ENCODE data around the gene RNF213. TPM values are rescaled to one million over a fixed set of nuclear protein-coding genes. Genes with fewer than 3 reads are reported as not detected.

Gene RNF213
- total RNA-seq, 1 experiment from 2014 or later: 70.5 TPM

DNA sequence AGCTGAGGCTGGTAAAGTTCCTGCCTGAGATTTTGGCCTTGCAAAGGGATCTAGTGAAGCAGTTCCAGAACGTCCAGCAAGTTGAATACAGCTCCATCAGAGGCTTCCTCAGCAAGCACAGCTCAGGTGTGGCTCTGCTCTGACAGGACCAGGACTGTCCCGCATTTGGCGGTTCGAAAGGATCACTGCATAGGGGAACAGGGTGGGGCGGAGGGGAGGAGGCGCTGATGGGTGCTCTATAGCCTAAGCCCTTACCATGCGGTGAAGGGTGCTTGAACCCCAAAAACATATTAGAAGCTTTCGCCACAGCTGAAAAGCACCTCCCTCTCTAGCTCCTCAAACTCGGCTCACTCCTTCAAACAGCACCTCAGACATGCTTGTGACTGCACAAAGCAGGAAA lies 124.4 kb downstream of the RNF213 start:
- Mint-ChIP-seq H3K4me3 (no peak overlapping the region), H3K27ac (no peak overlapping the region), H3K36me3 (peaks cover 71% of the 10 kb centered on the region), H3K4me1 (no peaks in the 10 kb centered on the region), H3K9me3 (no peaks in the 10 kb centered on the region), H3K27me3 (ENCODE audit: low read depth) (no peaks in the 10 kb centered on the region)
- TF ChIP-seq ZBTB21 (CRISPR knock-in tag; IDR thresholded peaks at IDR 0.05; ENCODE audit: borderline replicate concordance) (no peak), RELA (CRISPR knock-in tag; IDR thresholded peaks at IDR 0.05; ENCODE audit: borderline replicate concordance) (no peak), ELF4 (CRISPR knock-in tag; IDR thresholded peaks at IDR 0.05; ENCODE audit: low read depth) (no peak), FOXJ3 (CRISPR knock-in tag; IDR thresholded peaks at IDR 0.05; ENCODE audit: borderline replicate concordance) (no peak), JAZF1 (CRISPR knock-in tag; IDR thresholded peaks at IDR 0.05) (no peak), NR2C2 (CRISPR knock-in tag; IDR thresholded peaks at IDR 0.05) (no peak)
- TF ChIP-seq, protein P1, sequence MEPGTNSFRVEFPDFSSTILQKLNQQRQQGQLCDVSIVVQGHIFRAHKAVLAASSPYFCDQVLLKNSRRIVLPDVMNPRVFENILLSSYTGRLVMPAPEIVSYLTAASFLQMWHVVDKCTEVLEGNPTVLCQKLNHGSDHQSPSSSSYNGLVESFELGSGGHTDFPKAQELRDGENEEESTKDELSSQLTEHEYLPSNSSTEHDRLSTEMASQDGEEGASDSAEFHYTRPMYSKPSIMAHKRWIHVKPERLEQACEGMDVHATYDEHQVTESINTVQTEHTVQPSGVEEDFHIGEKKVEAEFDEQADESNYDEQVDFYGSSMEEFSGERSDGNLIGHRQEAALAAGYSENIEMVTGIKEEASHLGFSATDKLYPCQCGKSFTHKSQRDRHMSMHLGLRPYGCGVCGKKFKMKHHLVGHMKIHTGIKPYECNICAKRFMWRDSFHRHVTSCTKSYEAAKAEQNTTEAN (CRISPR knock-in tag; IDR thresholded peaks at IDR 0.05): no peak
- TF ChIP-seq, protein P2, sequence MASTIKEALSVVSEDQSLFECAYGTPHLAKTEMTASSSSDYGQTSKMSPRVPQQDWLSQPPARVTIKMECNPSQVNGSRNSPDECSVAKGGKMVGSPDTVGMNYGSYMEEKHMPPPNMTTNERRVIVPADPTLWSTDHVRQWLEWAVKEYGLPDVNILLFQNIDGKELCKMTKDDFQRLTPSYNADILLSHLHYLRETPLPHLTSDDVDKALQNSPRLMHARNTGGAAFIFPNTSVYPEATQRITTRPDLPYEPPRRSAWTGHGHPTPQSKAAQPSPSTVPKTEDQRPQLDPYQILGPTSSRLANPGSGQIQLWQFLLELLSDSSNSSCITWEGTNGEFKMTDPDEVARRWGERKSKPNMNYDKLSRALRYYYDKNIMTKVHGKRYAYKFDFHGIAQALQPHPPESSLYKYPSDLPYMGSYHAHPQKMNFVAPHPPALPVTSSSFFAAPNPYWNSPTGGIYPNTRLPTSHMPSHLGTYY (CRISPR knock-in tag; IDR thresholded peaks at IDR 0.05): no peak
- TF ChIP-seq, protein P3, sequence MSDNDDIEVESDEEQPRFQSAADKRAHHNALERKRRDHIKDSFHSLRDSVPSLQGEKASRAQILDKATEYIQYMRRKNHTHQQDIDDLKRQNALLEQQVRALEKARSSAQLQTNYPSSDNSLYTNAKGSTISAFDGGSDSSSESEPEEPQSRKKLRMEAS (CRISPR knock-in tag; IDR thresholded peaks at IDR 0.05): no peak
- TF ChIP-seq, protein P4, sequence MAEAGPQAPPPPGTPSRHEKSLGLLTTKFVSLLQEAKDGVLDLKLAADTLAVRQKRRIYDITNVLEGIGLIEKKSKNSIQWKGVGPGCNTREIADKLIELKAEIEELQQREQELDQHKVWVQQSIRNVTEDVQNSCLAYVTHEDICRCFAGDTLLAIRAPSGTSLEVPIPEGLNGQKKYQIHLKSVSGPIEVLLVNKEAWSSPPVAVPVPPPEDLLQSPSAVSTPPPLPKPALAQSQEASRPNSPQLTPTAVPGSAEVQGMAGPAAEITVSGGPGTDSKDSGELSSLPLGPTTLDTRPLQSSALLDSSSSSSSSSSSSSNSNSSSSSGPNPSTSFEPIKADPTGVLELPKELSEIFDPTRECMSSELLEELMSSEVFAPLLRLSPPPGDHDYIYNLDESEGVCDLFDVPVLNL (CRISPR knock-in tag; IDR thresholded peaks at IDR 0.05; ENCODE audit: borderline replicate concordance, low read depth): no peak
- TF ChIP-seq, protein P5, sequence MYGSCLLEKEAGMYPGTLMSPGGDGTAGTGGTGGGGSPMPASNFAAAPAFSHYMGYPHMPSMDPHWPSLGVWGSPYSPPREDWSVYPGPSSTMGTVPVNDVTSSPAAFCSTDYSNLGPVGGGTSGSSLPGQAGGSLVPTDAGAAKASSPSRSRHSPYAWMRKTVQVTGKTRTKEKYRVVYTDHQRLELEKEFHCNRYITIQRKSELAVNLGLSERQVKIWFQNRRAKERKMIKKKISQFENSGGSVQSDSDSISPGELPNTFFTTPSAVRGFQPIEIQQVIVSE (CRISPR knock-in tag; IDR thresholded peaks at IDR 0.05; ENCODE audit: borderline replicate concordance): no peak
- TF ChIP-seq, protein P6, sequence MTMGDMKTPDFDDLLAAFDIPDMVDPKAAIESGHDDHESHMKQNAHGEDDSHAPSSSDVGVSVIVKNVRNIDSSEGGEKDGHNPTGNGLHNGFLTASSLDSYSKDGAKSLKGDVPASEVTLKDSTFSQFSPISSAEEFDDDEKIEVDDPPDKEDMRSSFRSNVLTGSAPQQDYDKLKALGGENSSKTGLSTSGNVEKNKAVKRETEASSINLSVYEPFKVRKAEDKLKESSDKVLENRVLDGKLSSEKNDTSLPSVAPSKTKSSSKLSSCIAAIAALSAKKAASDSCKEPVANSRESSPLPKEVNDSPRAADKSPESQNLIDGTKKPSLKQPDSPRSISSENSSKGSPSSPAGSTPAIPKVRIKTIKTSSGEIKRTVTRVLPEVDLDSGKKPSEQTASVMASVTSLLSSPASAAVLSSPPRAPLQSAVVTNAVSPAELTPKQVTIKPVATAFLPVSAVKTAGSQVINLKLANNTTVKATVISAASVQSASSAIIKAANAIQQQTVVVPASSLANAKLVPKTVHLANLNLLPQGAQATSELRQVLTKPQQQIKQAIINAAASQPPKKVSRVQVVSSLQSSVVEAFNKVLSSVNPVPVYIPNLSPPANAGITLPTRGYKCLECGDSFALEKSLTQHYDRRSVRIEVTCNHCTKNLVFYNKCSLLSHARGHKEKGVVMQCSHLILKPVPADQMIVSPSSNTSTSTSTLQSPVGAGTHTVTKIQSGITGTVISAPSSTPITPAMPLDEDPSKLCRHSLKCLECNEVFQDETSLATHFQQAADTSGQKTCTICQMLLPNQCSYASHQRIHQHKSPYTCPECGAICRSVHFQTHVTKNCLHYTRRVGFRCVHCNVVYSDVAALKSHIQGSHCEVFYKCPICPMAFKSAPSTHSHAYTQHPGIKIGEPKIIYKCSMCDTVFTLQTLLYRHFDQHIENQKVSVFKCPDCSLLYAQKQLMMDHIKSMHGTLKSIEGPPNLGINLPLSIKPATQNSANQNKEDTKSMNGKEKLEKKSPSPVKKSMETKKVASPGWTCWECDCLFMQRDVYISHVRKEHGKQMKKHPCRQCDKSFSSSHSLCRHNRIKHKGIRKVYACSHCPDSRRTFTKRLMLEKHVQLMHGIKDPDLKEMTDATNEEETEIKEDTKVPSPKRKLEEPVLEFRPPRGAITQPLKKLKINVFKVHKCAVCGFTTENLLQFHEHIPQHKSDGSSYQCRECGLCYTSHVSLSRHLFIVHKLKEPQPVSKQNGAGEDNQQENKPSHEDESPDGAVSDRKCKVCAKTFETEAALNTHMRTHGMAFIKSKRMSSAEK (CRISPR knock-in tag; IDR thresholded peaks at IDR 0.05; ENCODE audit: borderline replicate concordance): no peak
- TF ChIP-seq, protein P7, sequence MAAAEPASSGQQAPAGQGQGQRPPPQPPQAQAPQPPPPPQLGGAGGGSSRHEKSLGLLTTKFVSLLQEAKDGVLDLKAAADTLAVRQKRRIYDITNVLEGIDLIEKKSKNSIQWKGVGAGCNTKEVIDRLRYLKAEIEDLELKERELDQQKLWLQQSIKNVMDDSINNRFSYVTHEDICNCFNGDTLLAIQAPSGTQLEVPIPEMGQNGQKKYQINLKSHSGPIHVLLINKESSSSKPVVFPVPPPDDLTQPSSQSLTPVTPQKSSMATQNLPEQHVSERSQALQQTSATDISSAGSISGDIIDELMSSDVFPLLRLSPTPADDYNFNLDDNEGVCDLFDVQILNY (CRISPR knock-in tag; IDR thresholded peaks at IDR 0.05): no peak
- TF ChIP-seq, protein P8, sequence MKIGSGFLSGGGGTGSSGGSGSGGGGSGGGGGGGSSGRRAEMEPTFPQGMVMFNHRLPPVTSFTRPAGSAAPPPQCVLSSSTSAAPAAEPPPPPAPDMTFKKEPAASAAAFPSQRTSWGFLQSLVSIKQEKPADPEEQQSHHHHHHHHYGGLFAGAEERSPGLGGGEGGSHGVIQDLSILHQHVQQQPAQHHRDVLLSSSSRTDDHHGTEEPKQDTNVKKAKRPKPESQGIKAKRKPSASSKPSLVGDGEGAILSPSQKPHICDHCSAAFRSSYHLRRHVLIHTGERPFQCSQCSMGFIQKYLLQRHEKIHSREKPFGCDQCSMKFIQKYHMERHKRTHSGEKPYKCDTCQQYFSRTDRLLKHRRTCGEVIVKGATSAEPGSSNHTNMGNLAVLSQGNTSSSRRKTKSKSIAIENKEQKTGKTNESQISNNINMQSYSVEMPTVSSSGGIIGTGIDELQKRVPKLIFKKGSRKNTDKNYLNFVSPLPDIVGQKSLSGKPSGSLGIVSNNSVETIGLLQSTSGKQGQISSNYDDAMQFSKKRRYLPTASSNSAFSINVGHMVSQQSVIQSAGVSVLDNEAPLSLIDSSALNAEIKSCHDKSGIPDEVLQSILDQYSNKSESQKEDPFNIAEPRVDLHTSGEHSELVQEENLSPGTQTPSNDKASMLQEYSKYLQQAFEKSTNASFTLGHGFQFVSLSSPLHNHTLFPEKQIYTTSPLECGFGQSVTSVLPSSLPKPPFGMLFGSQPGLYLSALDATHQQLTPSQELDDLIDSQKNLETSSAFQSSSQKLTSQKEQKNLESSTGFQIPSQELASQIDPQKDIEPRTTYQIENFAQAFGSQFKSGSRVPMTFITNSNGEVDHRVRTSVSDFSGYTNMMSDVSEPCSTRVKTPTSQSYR (CRISPR knock-in tag; IDR thresholded peaks at IDR 0.05): no peak
- ATAC-seq (no peak), DNase-seq (ENCODE audit: low spot score) (no peak)
- ChIA-PET CTCF (interaction anchor here (0.8 to 0.9 kb wide), 2 partner anchors 101 to 188 kb away, joined by 3 read pairs; no protein-coding TSS in a partner anchor), POLR2A (no interaction called here)

All from WTC11 (cell line).